ENCODE measurements around the gene JAZF1.

DNA sequence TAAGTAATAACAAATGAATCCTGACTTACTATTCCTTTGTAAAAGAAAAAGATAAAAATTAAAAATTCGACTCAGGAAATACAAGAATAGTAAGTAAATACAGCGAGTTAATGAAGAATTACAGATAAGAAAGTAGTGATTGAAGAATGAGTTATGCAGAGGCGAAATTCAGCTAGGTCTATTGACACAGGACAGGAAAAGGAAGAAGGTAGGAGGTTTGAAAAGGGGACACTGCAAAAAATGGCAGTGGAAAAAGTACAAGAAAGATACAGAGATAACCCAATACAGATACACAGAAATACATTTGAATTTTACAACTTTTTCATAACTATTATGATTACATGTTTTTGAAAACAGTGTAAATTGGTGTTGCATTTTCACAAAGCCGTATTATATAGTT is 28.0 kb downstream of the JAZF1 start:
- TF ChIP-seq POLR2A (IDR thresholded peaks at IDR 0.05), result no peak
- TF ChIP-seq, protein P1, sequence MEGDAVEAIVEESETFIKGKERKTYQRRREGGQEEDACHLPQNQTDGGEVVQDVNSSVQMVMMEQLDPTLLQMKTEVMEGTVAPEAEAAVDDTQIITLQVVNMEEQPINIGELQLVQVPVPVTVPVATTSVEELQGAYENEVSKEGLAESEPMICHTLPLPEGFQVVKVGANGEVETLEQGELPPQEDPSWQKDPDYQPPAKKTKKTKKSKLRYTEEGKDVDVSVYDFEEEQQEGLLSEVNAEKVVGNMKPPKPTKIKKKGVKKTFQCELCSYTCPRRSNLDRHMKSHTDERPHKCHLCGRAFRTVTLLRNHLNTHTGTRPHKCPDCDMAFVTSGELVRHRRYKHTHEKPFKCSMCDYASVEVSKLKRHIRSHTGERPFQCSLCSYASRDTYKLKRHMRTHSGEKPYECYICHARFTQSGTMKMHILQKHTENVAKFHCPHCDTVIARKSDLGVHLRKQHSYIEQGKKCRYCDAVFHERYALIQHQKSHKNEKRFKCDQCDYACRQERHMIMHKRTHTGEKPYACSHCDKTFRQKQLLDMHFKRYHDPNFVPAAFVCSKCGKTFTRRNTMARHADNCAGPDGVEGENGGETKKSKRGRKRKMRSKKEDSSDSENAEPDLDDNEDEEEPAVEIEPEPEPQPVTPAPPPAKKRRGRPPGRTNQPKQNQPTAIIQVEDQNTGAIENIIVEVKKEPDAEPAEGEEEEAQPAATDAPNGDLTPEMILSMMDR (IDR thresholded peaks at IDR 0.05), result no peak
